ENCODE results near the gene ACBD5.

- TF ChIP-seq GATA2 (IDR thresholded peaks at IDR 0.05; ENCODE audit: low read depth, low read length) = no peak
- TF ChIP-seq GATA3 (IDR thresholded peaks at IDR 0.05; ENCODE audit: low read depth, low read length) = no peak
These were observed 48.3 kb downstream of the ACBD5 start for GRCh38 chr10:27192284-27192683.

Measured in SH-SY5Y (cell line).